ENCODE data around the gene PTPRM. TPM values are rescaled to one million over a fixed set of nuclear protein-coding genes. Genes with fewer than 3 reads are reported as not detected.

The PTPRM gene
- total and polyA plus RNA-seq, 2 of the 8 experiments (the other 6 are each of a cell fraction or from before 2014, with no cell fraction given) = 4.1 to 7.0 TPM

- no peak for TF ChIP-seq GTF2F1 (IDR thresholded peaks at IDR 0.05; ENCODE audit: borderline replicate concordance, low read depth, low read length)
- TF ChIP-seq FOSL1 (IDR thresholded peaks at IDR 0.05; ENCODE audit: insufficient read depth, low read depth, low read length) = no peak
These were observed 245.4 kb downstream of the PTPRM start (continued) for GRCh38 chr18:7812431-7813063.
